IPS-11a (cell line): ENCODE data around the gene PTCD1.

ENCODE experiments used
- H3K4me3 ChIP-seq: one replicate; pipeline ENCODE4 v1.5.1; 2013; ENCODE audit warnings: low read depth, low read length, control low read depth

Gene PTCD1

GRCh38 chr7:99438573-99439480 is at the start of gene PTCD1, which contains the start of gene CPSF4:
Gene PTCD1 (minus strand): TSS chr7:99438798. CDS start chr7:99435242, 3,556 bp downstream.
Gene CPSF4 (plus strand): TSS chr7:99438943. CDS start chr7:99439083, 140 bp downstream.
- H3K4me3 ChIP-seq: peak within 1 kb of the TSS; percentile 85

- no peak overlapping the region for H3K4me3 ChIP-seq
Measured at GRCh38 chr7:99485094-99485493, 46.5 kb upstream of the PTCD1 start.

GRCh38 chr7:99478464-99479440 is 40.2 kb upstream of the PTCD1 start:
- H3K4me3 ChIP-seq: no peak overlapping the region

GRCh38 chr7:99476107-99476506 is 37.5 kb upstream of the PTCD1 start:
- no peak overlapping the region for H3K4me3 ChIP-seq

GRCh38 chr7:99473315-99473596 is 34.7 kb upstream of the PTCD1 start:
- peak overlapping the region; percentile 81 for H3K4me3 ChIP-seq

- H3K4me3 ChIP-seq: peak within 1 kb of the TSS; percentile 81
Measured at GRCh38 chr7:99472561-99473314, 34.1 kb upstream of the PTCD1 start, which contains the start of gene ZNF789. Gene ZNF789 (plus strand): TSS chr7:99472890. CDS start chr7:99476457, 3,567 bp downstream.

- no peak overlapping the region for H3K4me3 ChIP-seq
Measured at GRCh38 chr7:99469381-99470065, 30.9 kb upstream of the PTCD1 start.

- H3K4me3 ChIP-seq: no peak overlapping the region
Measured at GRCh38 chr7:99468336-99468918, 29.8 kb upstream of the PTCD1 start.

GRCh38 chr7:99465421-99465768 is 26.8 kb upstream of the PTCD1 start:
- peak overlapping the region; percentile 87 for H3K4me3 ChIP-seq

- no peak overlapping the region for H3K4me3 ChIP-seq
Measured at GRCh38 chr7:99461221-99461620, 22.6 kb upstream of the PTCD1 start.

GRCh38 chr7:99460651-99461050 is 22.1 kb upstream of the PTCD1 start:
- H3K4me3 ChIP-seq: no peak overlapping the region

GRCh38 chr7:99459087-99459486 is 20.5 kb upstream of the PTCD1 start:
- H3K4me3 ChIP-seq: no peak overlapping the region

- no peak overlapping the region for H3K4me3 ChIP-seq
Measured at GRCh38 chr7:99457650-99458493, 19.3 kb upstream of the PTCD1 start.

- H3K4me3 ChIP-seq: no peak overlapping the region
Measured at GRCh38 chr7:99457050-99457649, 18.6 kb upstream of the PTCD1 start.

- no peak overlapping the region for H3K4me3 ChIP-seq
Measured at GRCh38 chr7:99456288-99456687, 17.7 kb upstream of the PTCD1 start.

- no peak overlapping the region for H3K4me3 ChIP-seq
Measured at GRCh38 chr7:99455874-99456273, 17.3 kb upstream of the PTCD1 start.

GRCh38 chr7:99453105-99453504 is 14.5 kb upstream of the PTCD1 start:
- H3K4me3 ChIP-seq: no peak overlapping the region

- H3K4me3 ChIP-seq: no peak overlapping the region
Measured at GRCh38 chr7:99452541-99452940, 13.9 kb upstream of the PTCD1 start.

GRCh38 chr7:99451936-99452335 is 13.3 kb upstream of the PTCD1 start:
- no peak overlapping the region for H3K4me3 ChIP-seq
